Measurements from ENCODE around the gene ZCCHC12. TPM values are rescaled to one million over a fixed set of nuclear protein-coding genes. Genes with fewer than 3 reads are reported as not detected.

Gene ZCCHC12
- total and polyA plus RNA-seq, 10 of the 15 experiments (the other 5 are each of a cell fraction or from before 2014, with no cell fraction given) = 0.04 TPM; not detected in 9

DNA sequence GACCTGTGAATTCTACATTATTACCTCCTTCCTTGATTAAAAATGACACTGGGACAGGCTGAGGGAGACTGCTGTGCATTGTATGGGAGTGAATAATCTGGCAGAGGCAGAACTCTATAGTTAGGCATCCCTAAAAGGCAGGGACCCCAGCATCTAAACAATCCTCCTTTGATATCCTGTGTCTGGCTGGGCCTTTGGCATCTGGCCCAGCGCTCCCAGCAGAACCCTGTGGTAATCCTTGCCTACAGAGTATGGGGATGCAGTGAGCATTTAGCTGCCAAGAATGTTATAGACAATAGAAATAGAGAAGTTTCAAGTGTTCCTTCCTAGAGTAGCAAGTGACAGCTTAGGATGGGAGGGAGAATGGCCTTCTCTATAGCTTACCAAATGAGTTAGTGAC is 38.5 kb downstream of the ZCCHC12 start (continued):
- TF ChIP-seq POLR2AphosphoS5 (IDR thresholded peaks at IDR 0.05; ENCODE audit: low read length) = no peak

DNA sequence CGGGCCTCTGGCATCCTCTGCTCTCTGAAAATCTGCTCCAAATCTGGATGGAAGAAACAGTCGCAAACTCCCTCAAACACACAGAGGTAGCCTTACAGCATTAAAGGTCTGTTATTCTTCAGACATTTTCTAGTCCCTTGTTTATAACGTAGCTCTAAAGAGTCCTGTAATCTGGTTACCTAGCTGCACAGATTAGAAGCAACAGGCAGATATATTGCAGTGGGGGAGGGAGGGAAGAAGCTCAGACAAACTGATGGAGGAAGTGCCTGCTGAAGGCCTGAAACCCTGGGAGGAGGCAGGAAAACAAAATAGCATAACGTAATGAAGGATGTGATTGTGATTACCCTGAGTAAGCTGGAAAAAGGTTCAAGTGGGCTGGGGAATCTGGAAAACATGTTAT is 39.4 kb downstream of the ZCCHC12 start:
- Histone ChIP-seq H3K4me1 (ENCODE audit: control insufficient read depth, insufficient read depth, low read length) (no peaks in the 10 kb centered on the region), H4K20me1 (ENCODE audit: control insufficient read depth, insufficient read depth) (no peaks in the 10 kb centered on the region), H3K4me3 (no peak overlapping the region), H3K27ac (ENCODE audit: control insufficient read depth, insufficient read depth) (no peak overlapping the region), H3K9ac (ENCODE audit: control insufficient read depth, insufficient read depth, low read length) (no peak overlapping the region), H3K36me3 (ENCODE audit: control insufficient read depth in 2 of 2, insufficient read depth in 2 of 2, low read length in 1 of 2) (no peaks in the 10 kb centered on the region), H3K9me3 (replicated peaks; ENCODE audit: control insufficient read depth, insufficient read depth, low read length) (no peaks in the 10 kb centered on the region), H3K79me2 (ENCODE audit: control insufficient read depth, insufficient read depth, low read length) (no peaks in the 10 kb centered on the region), H3K4me2 (ENCODE audit: control insufficient read depth, insufficient read depth) (no peak overlapping the region), H2AFZ (ENCODE audit: control insufficient read depth, low read depth, low read length) (no peak overlapping the region), H3K27me3 (replicated peaks in 1 of 2; ENCODE audit: control insufficient read depth in 2 of 2, insufficient read depth in 2 of 2, low read length in 1 of 2) (no peaks in the 10 kb centered on the region; a peak in 1 of 4 replicates)
- intact Hi-C loops (cut with micrococcal nuclease; ENCODE audit: unreplicated experiment) = loop anchor here (10.0 kb wide), 1 partner anchor 62 kb away; no protein-coding TSS in a partner anchor
- no TSS peak for BruUV-seq (replicated peaks)
- no peak for ATAC-seq
- no peak for FAIRE-seq
- TF ChIP-seq, protein P1, sequence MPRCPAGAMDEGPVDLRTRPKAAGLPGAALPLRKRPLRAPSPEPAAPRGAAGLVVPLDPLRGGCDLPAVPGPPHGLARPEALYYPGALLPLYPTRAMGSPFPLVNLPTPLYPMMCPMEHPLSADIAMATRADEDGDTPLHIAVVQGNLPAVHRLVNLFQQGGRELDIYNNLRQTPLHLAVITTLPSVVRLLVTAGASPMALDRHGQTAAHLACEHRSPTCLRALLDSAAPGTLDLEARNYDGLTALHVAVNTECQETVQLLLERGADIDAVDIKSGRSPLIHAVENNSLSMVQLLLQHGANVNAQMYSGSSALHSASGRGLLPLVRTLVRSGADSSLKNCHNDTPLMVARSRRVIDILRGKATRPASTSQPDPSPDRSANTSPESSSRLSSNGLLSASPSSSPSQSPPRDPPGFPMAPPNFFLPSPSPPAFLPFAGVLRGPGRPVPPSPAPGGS (IDR thresholded peaks at IDR 0.05; ENCODE audit: borderline replicate concordance, insufficient read depth, low read depth, low read length, poor library complexity, severe bottlenecking) = no peak
- TF ChIP-seq POLR2AphosphoS5 (IDR thresholded peaks at IDR 0.05; ENCODE audit: low read length) (no peak), HDAC6 (IDR thresholded peaks at IDR 0.05; ENCODE audit: unreplicated experiment) (no peak), TCF7 (IDR thresholded peaks at IDR 0.05; ENCODE audit: borderline replicate concordance) (no peak), SRF (IDR thresholded peaks at IDR 0.05; ENCODE audit: low read depth in 2 of 2, low read length in 2 of 2) (no peak), MEF2A (IDR thresholded peaks at IDR 0.05; ENCODE audit: insufficient read depth, low read depth, low read length) (no peak), RCOR1 (conservative IDR thresholded peaks at IDR 0.05; ENCODE audit: low read depth, low read length) (no peak)
- TF ChIP-seq, protein P2, sequence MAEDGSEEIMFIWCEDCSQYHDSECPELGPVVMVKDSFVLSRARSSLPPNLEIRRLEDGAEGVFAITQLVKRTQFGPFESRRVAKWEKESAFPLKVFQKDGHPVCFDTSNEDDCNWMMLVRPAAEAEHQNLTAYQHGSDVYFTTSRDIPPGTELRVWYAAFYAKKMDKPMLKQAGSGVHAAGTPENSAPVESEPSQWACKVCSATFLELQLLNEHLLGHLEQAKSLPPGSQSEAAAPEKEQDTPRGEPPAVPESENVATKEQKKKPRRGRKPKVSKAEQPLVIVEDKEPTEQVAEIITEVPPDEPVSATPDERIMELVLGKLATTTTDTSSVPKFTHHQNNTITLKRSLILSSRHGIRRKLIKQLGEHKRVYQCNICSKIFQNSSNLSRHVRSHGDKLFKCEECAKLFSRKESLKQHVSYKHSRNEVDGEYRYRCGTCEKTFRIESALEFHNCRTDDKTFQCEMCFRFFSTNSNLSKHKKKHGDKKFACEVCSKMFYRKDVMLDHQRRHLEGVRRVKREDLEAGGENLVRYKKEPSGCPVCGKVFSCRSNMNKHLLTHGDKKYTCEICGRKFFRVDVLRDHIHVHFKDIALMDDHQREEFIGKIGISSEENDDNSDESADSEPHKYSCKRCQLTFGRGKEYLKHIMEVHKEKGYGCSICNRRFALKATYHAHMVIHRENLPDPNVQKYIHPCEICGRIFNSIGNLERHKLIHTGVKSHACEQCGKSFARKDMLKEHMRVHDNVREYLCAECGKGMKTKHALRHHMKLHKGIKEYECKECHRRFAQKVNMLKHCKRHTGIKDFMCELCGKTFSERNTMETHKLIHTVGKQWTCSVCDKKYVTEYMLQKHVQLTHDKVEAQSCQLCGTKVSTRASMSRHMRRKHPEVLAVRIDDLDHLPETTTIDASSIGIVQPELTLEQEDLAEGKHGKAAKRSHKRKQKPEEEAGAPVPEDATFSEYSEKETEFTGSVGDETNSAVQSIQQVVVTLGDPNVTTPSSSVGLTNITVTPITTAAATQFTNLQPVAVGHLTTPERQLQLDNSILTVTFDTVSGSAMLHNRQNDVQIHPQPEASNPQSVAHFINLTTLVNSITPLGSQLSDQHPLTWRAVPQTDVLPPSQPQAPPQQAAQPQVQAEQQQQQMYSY (CRISPR knock-in tag; IDR thresholded peaks at IDR 0.05) = no peak
- ChIA-PET SMC1A (ENCODE audit: uncharacterized antibody, unreplicated experiment) (no interaction called here), CTCF (interaction anchor here (1.5 kb wide), 1 partner anchor 15 kb away, joined by 3 read pairs; no protein-coding TSS in a partner anchor), POLR2A (no interaction called here), RAD21 (ENCODE audit: unreplicated experiment) (no interaction called here)
- DNase-seq (ENCODE audit: low read depth, low spot score) = no peak
- in situ Hi-C loops (cut with MboI) = no loop called here
- 31% methylated on average over 4 of the region's 4 CpGs for WGBS (ENCODE audit: insufficient coverage, insufficient replicate concordance, low lambda C conversion rate, missing lambda C conversion rate)
